Islet of Langerhans (tissue), 1 donor: ENCODE results near the gene WWOX.

ENCODE experiments used
- FAIRE-seq: peaks from one replicate; lab custom pipeline; 2011; peaks lifted over from hg19 to GRCh38; lab: Jason Lieb, UNC

Gene WWOX

DNA sequence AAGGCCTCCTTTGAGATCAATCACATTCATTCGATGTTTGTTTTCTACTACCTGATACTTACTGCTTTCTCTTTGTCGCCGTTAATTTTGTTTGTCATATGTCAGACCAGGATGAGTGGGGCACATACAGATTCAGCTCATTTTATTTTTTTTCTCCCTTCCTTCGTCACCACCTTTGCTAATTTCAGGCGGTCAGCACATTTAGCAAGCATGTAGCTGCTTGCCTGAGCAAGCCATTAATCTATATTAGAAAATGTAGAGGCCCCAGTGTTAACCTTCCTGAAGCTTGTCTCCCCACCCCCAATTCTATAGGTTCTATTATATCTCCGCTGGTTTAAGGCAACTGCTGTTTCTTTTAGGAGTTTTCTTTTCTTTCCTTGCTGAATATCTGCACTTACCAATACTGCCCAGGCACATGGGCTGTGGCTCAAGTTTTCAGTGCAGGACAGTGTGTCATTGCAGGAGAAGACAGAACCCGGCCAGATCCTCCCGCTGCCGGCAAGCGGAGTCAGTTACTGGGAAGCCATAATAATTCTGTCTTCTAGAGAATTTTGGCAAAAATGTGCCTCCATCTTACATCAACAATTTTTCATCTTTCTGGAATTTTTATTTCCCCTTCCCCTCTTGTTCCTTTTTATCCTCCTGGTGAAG lies 714.3 kb downstream of the WWOX start:
- no peak for FAIRE-seq

DNA sequence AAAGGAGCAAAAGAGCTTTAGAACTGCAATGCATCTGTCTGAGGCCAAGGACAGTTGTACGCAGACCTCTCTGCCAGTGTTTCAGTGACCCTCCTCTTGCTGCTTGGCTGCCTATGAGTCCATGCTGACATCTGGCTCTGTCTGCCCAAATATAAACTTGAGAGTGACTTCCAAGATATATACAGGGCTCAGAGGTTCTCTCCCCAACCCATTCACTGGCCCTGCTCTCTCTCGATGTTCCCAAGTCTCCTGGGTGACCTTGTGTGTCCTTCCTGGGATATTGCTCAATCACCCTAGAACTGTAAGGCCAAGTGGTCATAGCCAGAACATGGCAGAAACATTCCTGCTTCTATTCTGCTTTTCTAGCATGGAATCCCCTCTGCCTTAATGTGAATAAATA lies 716.3 kb downstream of the WWOX start:
- FAIRE-seq = no peak

- no peak for FAIRE-seq
Measured at GRCh38 chr16:78816499-78817195, 717.2 kb downstream of the WWOX start.

- no peak for FAIRE-seq
Measured at GRCh38 chr16:78817200-78817739, 717.8 kb downstream of the WWOX start.

DNA sequence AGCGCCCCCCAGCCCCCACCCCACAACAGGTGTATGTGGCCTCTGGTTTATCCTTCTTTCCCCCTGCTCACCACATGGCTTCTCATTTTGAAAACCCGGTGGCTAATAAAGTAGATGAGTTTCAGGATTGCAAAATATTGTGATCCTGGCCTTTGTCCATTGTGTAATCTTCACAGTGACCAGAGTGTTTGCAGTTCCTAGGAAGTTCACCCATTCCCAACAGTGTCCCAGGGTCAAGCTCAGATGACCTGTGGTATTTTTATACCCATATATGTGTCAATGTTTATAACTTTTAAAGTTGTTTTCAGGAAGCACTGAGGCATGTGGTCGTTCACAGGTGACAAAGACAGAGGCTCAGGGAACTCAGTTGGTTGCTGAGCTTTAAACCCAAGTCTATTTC lies 721.9 kb downstream of the WWOX start:
- no peak for FAIRE-seq

DNA sequence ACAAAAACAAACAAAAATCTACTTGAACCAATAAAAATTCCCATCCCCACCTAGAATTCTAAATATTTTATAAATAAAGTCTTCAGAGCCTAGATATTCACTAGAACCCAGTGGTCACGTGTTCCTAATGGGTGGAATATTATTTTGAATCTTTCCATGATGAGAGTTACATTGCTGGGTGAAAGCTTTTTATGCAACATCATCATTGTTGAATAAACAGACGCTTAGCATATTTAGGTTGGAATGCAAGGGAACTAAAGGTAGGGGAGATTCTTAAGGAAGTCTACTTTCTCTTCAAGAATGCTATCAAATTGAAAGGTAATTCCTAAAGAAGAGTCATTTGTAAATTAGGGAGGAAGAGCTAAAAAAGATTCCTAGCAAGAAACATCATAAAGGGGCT lies 723.1 kb downstream of the WWOX start:
- FAIRE-seq = no peak

DNA sequence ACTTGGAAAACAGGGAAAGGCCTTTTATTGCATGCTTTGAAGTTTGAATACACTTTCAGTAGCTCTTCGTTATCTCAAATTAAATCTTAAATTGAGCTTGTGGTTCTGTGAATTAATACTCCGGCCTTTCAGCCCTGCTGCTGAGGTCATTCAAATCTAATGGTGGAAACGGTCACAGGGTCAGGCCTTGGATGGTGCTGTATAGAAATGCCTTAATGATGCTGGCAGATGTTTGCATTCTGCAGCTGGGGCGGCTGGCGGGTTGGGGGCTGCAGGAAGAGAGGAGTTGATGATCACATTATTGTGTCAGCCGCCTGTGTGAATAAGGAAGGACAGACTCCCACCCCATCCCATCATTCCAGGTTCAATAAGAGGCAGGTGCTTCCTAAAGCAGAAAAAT lies 723.6 kb downstream of the WWOX start:
- FAIRE-seq = no peak

DNA sequence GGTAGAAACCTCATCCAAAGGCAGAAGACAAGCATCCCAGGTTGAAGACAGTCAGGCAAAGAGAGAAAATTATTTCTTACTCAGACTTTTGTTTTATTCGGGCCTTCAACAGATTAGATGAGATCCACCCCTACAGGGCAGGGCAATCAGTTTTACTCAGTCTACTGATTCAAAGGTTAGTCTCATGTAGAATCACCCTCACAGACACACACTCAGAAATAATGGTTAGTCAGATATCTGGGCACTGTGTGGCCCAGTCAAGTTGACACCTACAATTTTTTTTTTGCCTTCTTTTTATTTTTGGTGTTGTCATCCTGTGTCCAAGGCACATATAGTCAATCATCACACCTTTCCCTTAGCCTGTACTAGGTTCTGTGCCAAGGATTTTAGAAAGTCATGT lies 729.8 kb downstream of the WWOX start:
- FAIRE-seq = no peak

- no peak for FAIRE-seq
Measured at GRCh38 chr16:78830599-78830998, 731.1 kb downstream of the WWOX start.

- no peak for FAIRE-seq
Measured at GRCh38 chr16:78832100-78832499, 732.6 kb downstream of the WWOX start.

DNA sequence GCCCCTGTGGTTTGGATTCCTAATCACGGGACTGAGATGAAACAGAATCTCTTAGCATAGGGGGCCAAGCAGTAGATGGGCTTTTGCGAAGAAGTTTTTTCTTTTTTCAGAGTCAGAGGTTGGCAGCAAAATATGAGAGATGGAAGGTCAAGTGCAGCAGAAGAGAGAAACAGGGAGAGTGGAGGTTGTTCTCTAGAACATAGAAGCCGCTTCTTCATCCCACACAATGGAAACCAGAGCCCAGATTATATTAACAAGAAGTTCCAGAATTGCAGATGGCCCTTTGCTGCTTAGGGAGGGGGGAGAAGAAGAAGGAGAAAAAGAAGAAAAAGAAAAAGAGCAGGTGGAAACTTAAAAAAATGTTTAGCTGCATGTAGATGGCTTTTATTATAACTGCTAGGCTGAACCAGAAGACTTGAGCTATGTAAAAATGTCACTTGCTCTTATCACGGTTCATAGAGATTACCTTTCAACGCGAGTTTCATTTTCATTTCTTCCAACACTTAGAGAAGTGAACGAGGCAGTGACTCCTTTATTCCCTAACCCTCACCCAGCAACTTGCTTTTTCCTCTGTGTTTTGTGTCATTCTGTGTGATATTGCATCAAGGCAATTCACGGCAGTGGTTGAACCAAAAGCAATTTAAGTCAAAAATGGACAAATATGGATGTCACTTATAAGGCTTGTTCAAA lies 737.5 kb downstream of the WWOX start:
- no peak for FAIRE-seq

DNA sequence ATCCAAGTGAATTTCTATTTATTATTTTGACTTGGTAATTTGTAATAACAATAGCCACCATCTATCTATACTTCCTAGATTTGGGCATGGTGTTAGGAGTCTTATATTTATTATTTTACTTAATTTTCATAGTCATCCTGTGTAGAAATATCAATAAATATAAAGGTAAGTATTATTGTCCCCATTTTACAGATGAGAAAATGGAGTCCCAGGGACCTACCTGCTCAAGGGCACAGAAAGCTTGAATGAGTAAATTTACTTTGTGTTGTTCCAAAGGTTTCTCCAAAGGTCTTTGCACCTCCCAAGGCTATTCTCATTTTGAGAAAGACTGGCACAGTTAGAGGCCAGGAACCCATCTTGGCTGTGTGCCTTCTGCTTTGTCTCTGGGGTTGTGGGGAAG lies 738.3 kb downstream of the WWOX start:
- FAIRE-seq = no peak

- no peak for FAIRE-seq
Measured at GRCh38 chr16:78838276-78838675, 738.8 kb downstream of the WWOX start.

GRCh38 chr16:78842950-78843349 lies 743.5 kb downstream of the WWOX start:
- no peak for FAIRE-seq

DNA sequence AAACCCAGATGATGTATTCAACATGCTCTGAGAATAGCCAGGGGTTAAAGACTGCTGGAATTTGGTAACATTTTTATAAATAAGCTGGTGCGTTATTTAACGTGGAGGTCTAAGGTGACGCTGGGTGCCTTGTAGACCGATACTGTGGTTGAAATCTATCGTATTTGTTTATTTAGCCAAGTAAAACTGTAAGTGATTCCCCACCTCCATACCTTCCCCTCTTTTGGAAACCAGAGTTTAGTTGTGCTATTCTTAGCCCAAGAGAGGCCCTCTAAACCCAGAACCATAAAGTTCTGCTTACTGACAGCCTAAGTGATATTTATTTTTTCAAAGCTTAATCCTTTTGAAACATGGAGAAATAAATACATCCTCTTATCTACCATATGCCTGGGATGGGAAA lies 744.5 kb downstream of the WWOX start:
- no peak for FAIRE-seq

DNA sequence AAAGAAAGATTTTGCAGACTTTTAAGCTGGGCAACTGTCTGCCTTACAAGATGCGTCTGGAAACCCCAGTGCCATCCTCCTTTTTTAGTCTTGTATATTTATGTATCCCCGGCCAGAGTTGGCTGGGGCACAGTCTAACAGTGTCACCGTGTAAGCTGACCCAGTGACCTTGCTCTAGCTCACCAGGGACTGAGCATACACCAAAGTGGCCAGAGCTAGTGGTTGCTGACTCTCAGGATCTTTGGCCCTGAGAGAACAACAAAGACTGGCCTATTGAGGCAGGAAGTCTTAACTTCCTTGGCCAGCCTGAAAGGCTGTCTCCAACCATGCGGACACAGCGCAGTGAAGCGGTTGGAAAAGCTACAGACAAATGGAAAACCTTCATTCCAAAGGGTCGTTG lies 745.2 kb downstream of the WWOX start:
- FAIRE-seq = no peak

DNA sequence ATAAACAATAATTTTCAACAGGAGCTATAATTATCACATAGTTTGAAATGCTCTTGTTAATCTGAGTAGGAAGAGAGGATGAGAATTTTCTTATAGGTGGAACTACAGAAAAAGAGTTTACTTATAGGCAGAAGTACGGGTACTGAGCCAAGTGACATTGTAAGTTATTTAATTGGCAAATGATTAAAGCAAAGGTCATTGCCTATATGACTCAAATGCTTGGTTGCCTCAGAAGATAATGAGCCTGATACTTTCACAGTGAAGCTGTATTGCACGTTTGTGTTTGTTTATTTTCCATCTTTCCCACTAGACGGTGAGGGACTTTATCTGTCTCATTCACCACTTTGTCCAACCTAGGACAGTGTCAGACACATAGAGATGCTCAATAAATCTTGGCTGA lies 751.8 kb downstream of the WWOX start:
- no peak for FAIRE-seq

DNA sequence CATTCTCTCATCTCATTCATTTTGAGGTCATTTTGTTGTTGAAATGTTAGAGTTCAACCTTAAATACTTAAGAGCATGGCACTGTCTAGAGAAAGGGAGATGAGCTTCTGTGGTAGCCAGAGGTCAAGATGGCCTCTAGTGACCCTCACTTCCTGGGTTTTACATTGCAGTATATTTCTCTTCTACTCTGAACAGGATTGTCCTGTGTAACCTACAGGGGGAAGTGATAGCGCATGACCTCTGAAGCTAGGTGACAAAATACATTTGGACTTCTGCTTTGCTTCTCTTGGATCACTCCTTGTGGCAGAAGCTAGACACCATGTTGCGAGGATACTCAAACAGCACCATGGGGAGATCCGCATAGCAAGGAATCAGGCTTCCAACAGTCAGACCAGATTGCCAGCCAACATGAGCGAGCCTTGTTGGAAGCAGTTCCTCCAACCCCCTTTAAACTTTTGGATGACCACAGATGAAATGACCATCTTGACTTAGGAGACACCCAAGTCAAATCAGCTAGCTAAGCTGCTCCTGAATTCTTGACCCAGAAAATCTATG lies 752.7 kb downstream of the WWOX start:
- FAIRE-seq = no peak

- FAIRE-seq = no peak
Measured at GRCh38 chr16:78862022-78862421, 762.6 kb downstream of the WWOX start.

GRCh38 chr16:78866521-78866920 lies 767.1 kb downstream of the WWOX start:
- FAIRE-seq = no peak

- FAIRE-seq = no peak
Measured at GRCh38 chr16:78869492-78869891, 770.0 kb downstream of the WWOX start.

DNA sequence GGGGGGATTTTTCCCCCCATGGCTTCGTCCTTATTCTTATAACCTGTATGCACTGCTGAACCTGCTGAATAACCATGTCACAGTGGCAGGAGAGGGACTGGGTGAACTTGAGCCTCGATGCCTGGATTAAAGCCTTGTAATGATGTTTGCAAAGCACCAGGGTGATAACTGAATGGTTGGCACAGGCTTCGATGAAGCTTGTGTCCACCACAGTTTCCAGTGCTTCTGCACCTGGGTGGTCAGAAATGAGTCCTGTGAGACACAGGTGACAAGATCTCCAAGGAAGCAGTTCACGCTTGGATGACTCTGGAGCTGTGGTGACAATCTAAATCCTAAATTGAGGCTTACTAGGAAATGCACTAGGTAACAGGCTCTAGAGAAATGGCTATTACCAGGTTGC lies 771.8 kb downstream of the WWOX start:
- FAIRE-seq = peak; percentile 65

GRCh38 chr16:78876671-78877070 lies 777.2 kb downstream of the WWOX start:
- no peak for FAIRE-seq
